ENCODE measurements around the gene DMPK.
A peak's percentile ranks its signal among the peaks of the same experiment; 100 is the strongest.

DMPK gene

DNA sequence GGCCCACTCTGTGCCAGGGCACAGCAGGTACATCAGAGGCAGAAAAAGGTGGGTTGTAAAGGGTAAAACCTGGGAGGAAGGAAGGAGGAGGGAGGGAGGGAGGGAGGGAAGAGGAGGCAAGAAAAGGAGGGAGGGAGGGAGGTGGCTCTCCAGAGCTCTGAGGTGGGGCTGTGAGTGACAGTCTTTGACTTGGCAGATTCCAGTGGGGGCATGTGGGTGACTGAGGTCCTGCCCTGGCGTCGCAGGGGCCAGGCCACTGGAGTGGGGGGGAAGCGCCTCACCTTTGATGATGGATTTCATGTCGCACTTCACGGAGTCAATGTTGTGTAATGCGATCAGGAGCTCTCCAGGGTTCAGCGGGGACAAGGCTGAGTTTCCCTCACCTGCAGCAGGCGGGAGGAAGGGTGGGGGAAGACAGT lies 38.8 kb upstream of the DMPK start:
- Histone ChIP-seq H3K4me2 (no peak overlapping the region), H3K36me3 (ENCODE audit: insufficient read depth) (no peaks in the 10 kb centered on the region), H2AFZ (ENCODE audit: low read depth) (no peak overlapping the region), H3K4me3 (IDR thresholded peaks at IDR 0.05; ENCODE audit: insufficient read depth, low read depth, low read length) (no peak overlapping the region), H4K20me1 (ENCODE audit: insufficient read depth) (no peaks in the 10 kb centered on the region), H3K9ac (no peak overlapping the region), H3K4me1 (ENCODE audit: low read depth, poor library complexity, severe bottlenecking) (peaks cover 37% of the 10 kb centered on the region), H3K27me3 (ENCODE audit: insufficient read depth, low read depth) (no peaks in the 10 kb centered on the region), H3K79me2 (ENCODE audit: insufficient read depth, low read depth) (no peaks in the 10 kb centered on the region), H3K27ac (no peak overlapping the region)
- TF ChIP-seq CTCF (conservative IDR thresholded peaks at IDR 0.05; ENCODE audit: low read depth, low read length) = no peak

- no peak for TF ChIP-seq CTCF (conservative IDR thresholded peaks at IDR 0.05; ENCODE audit: low read depth, low read length)
- no peak overlapping the region for H3K27ac ChIP-seq
- no peaks in the 10 kb centered on the region for H3K27me3 ChIP-seq (ENCODE audit: insufficient read depth, low read depth)
- no peak overlapping the region for H3K9ac ChIP-seq
- no peaks in the 10 kb centered on the region for H3K79me2 ChIP-seq (ENCODE audit: insufficient read depth, low read depth)
- peaks cover 36% of the 10 kb centered on the region for H3K4me1 ChIP-seq (ENCODE audit: low read depth, poor library complexity, severe bottlenecking)
- no peak overlapping the region for H3K4me2 ChIP-seq
- H4K20me1 ChIP-seq (ENCODE audit: insufficient read depth) = no peaks in the 10 kb centered on the region
- no peak overlapping the region for H2AFZ ChIP-seq (ENCODE audit: low read depth)
- H3K4me3 ChIP-seq (IDR thresholded peaks at IDR 0.05; ENCODE audit: insufficient read depth, low read depth, low read length) = no peak overlapping the region
- H3K36me3 ChIP-seq (ENCODE audit: insufficient read depth) = no peaks in the 10 kb centered on the region
Measured at GRCh38 chr19:45820413-45821102, 38.3 kb upstream of the DMPK start.

DNA sequence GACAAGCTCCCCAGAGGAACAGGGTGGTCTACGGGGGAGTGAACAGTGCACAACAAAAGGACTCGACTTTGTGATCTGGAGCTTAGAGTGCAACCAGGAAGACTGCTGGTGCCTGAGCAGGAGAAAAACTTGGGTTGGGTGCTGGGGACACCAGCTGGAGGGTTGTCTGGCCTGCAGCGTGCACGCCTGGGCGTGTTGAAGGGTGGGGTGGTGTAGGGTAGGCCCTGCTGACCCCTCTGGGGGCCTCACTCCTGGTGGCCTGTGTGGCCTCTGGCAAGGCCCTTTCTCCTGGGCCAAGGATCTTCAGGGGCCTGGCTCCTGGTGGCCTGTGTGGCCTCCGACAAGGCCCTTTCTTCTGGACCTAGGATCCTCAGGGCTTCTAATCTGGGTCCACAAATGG lies 37.5 kb upstream of the DMPK start:
- no peaks in the 10 kb centered on the region for H3K27me3 ChIP-seq (ENCODE audit: insufficient read depth, low read depth)
- H3K4me2 ChIP-seq = no peak overlapping the region
- no peak overlapping the region for H3K9ac ChIP-seq
- peaks cover 28% of the 10 kb centered on the region for H3K4me1 ChIP-seq (ENCODE audit: low read depth, poor library complexity, severe bottlenecking)
- TF ChIP-seq CTCF (conservative IDR thresholded peaks at IDR 0.05; ENCODE audit: low read depth, low read length) = no peak
- no peaks in the 10 kb centered on the region for H3K36me3 ChIP-seq (ENCODE audit: insufficient read depth)
- no peaks in the 10 kb centered on the region for H3K79me2 ChIP-seq (ENCODE audit: insufficient read depth, low read depth)
- no peak overlapping the region for H3K4me3 ChIP-seq (IDR thresholded peaks at IDR 0.05; ENCODE audit: insufficient read depth, low read depth, low read length)
- no peak overlapping the region for H2AFZ ChIP-seq (ENCODE audit: low read depth)
- no peak overlapping the region for H3K27ac ChIP-seq
- no peaks in the 10 kb centered on the region for H4K20me1 ChIP-seq (ENCODE audit: insufficient read depth)

DNA sequence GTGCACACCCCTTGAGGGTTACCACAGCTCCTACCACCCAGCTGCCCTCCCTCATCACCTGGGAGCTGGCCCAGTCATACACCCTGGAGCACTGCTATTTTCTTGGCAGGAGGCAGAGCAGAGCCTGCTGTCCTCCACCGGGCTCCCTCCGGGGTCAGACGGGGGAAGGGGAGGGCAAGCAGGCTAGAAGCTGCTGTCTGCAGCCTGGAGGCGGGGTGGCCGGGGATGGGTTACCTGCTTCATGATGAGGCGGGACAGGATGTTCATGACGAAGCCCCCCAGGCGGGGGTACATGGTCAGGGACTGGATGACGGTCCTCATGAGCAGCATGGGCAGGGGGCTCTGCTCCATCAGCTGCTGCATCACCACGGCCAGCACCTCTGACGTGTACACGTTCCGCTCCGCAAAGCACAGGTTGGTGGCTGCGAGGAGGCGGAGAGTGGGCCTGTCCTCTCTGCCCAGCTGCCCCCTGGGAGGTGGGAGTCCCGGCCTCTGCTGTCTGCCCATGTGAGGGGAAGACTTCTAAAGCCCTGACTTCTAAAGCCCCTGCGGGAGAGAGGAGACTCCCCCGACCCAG lies 35.5 kb upstream of the DMPK start:
- Histone ChIP-seq H3K36me3 (ENCODE audit: insufficient read depth) (no peaks in the 10 kb centered on the region), H4K20me1 (ENCODE audit: insufficient read depth) (no peaks in the 10 kb centered on the region), H3K4me2 (no peak overlapping the region), H3K27ac (peak overlapping the region; percentile 5; the same call in 1 of the 2 replicates), H3K27me3 (ENCODE audit: insufficient read depth, low read depth) (no peaks in the 10 kb centered on the region), H3K4me1 (ENCODE audit: low read depth, poor library complexity, severe bottlenecking) (peaks cover 15% of the 10 kb centered on the region), H2AFZ (ENCODE audit: low read depth) (no peak overlapping the region), H3K4me3 (IDR thresholded peaks at IDR 0.05; ENCODE audit: insufficient read depth, low read depth, low read length) (no peak overlapping the region), H3K79me2 (ENCODE audit: insufficient read depth, low read depth) (no peaks in the 10 kb centered on the region), H3K9ac (no peak overlapping the region)
- TF ChIP-seq CTCF (conservative IDR thresholded peaks at IDR 0.05; ENCODE audit: low read depth, low read length) = no peak

All from KMS-11 (cell line).